Mononuclear cell (primary cell): ENCODE results near the gene PIP4K2C. TPM values are rescaled to one million over a fixed set of nuclear protein-coding genes. Genes with fewer than 3 reads are reported as not detected.
"Not testable (repeated sequence)": the region's sequence is repeated elsewhere in the genome, so short reads cannot be mapped to it uniquely, and the experiment has no call there.

Experiments
- H3K27me3 ChIP-seq: 2 replicates; pipeline ENCODE4 v1.6.0; 2011; ENCODE audit warnings: low read length, control low read depth; ENCODE audit not compliant: insufficient read depth
- H3K4me1 ChIP-seq: 2 replicates; pipeline ENCODE4 v1.5.1; 2011; ENCODE audit warnings: mild to moderate bottlenecking, low read length, control low read depth; ENCODE audit not compliant: insufficient read depth
- H3K4me3 ChIP-seq: 2 replicates; pipeline ENCODE4 v1.5.1; 2011; ENCODE audit warnings: mild to moderate bottlenecking, low read length, moderate library complexity
- H3K9me3 ChIP-seq: 2 replicates; pipeline ENCODE4 v1.5.1; 2011; ENCODE audit warnings: low read depth, mild to moderate bottlenecking, control low read depth, low read length
- total RNA-seq: library from RNA; depleted of rRNA; stranded (reverse); fragments of >200 nt; gene quantifications from one replicate; pipeline ENCODE4 v1.2.3, GENCODE V29; 2012

The PIP4K2C gene
- total RNA-seq, 1 donor: 26.0 TPM

GRCh38 chr12:57616383-57617101, 25.6 kb downstream of the PIP4K2C start:
- peaks cover 31% of the 10 kb centered on the region for H3K4me1 ChIP-seq
- H3K4me3 ChIP-seq: no peak overlapping the region
- H3K9me3 ChIP-seq: no peaks in the 10 kb centered on the region
- peaks cover 65% of the 10 kb centered on the region for H3K27me3 ChIP-seq

- Histone ChIP-seq H3K4me3 (no peak overlapping the region), H3K4me1 (peaks cover 36% of the 10 kb centered on the region), H3K9me3 (no peaks in the 10 kb centered on the region), H3K27me3 (peaks cover 67% of the 10 kb centered on the region)
Observed at GRCh38 chr12:57617942-57618341, 26.9 kb downstream of the PIP4K2C start.

GRCh38 chr12:57618431-57618830, 27.4 kb downstream of the PIP4K2C start:
- not testable (repeated sequence) for H3K9me3 ChIP-seq, H3K4me3 ChIP-seq
- peaks cover 70% of the 10 kb centered on the region for H3K27me3 ChIP-seq
- H3K4me1 ChIP-seq: peaks cover 36% of the 10 kb centered on the region

GRCh38 chr12:57618966-57619433, 28.0 kb downstream of the PIP4K2C start:
- H3K4me3 ChIP-seq: no peak overlapping the region
- peaks cover 32% of the 10 kb centered on the region for H3K4me1 ChIP-seq
- no peaks in the 10 kb centered on the region for H3K9me3 ChIP-seq
- peaks cover 73% of the 10 kb centered on the region for H3K27me3 ChIP-seq

- no peaks in the 10 kb centered on the region for H3K9me3 ChIP-seq
- H3K4me1 ChIP-seq: peaks cover 27% of the 10 kb centered on the region
- peaks cover 78% of the 10 kb centered on the region for H3K27me3 ChIP-seq
- H3K4me3 ChIP-seq: no peak overlapping the region
Observed at GRCh38 chr12:57619434-57620244, 28.6 kb downstream of the PIP4K2C start.

GRCh38 chr12:57620245-57620935, 29.4 kb downstream of the PIP4K2C start:
- Histone ChIP-seq H3K9me3 (no peaks in the 10 kb centered on the region), H3K4me1 (peaks cover 27% of the 10 kb centered on the region), H3K27me3 (peaks cover 83% of the 10 kb centered on the region), H3K4me3 (no peak overlapping the region)

- Histone ChIP-seq H3K9me3 (no peaks in the 10 kb centered on the region), H3K4me1 (peaks cover 27% of the 10 kb centered on the region), H3K27me3 (peaks cover 90% of the 10 kb centered on the region), H3K4me3 (no peak overlapping the region)
Observed at GRCh38 chr12:57620936-57621496, 30.0 kb downstream of the PIP4K2C start.

- Histone ChIP-seq H3K27me3 (peaks cover 96% of the 10 kb centered on the region), H3K4me1 (peaks cover 27% of the 10 kb centered on the region), H3K9me3 (no peaks in the 10 kb centered on the region), H3K4me3 (no peak overlapping the region)
Observed at GRCh38 chr12:57621497-57622292, 30.7 kb downstream of the PIP4K2C start.

- Histone ChIP-seq H3K4me1 (peaks cover 31% of the 10 kb centered on the region), H3K4me3 (no peak overlapping the region), H3K9me3 (no peaks in the 10 kb centered on the region), H3K27me3 (peaks cover 99% of the 10 kb centered on the region)
Observed at GRCh38 chr12:57622293-57623245, 31.6 kb downstream of the PIP4K2C start.

- Histone ChIP-seq H3K27me3 (peaks cover 99% of the 10 kb centered on the region), H3K9me3 (no peaks in the 10 kb centered on the region), H3K4me3 (no peak overlapping the region), H3K4me1 (peaks cover 36% of the 10 kb centered on the region)
Observed at GRCh38 chr12:57623385-57623784, 32.4 kb downstream of the PIP4K2C start.

GRCh38 chr12:57623811-57624390, 32.9 kb downstream of the PIP4K2C start:
- peaks cover 99% of the 10 kb centered on the region for H3K27me3 ChIP-seq
- H3K4me3 ChIP-seq: no peak overlapping the region
- H3K9me3 ChIP-seq: no peaks in the 10 kb centered on the region
- H3K4me1 ChIP-seq: peaks cover 36% of the 10 kb centered on the region

- Histone ChIP-seq H3K27me3 (peaks cover 98% of the 10 kb centered on the region), H3K4me1 (peaks cover 32% of the 10 kb centered on the region), H3K9me3 (no peaks in the 10 kb centered on the region), H3K4me3 (no peak overlapping the region)
Observed at GRCh38 chr12:57624441-57625220, 33.6 kb downstream of the PIP4K2C start.
